Measurements from ENCODE around the gene LRIT3.

Gene LRIT3

DNA sequence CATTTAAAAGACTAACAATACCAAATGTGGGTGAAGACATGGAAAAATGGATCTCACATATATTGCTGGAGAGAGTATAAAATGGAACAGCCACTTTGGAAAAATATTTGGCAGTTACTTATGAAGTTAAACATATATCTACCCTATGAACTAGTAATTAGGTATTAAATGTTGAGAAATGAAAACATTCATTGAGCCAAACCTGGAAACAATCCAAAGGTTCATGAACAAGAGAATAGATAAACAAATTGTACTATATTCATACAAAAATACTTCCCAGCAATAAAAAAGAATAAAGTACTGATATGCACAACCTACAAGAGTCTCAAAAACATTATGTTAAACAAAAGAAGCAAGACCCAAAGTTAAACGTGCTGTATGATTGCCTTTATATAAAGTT, 60.8 kb downstream of the LRIT3 start:
- no peak for DNase-seq (ENCODE audit: low read depth in 2 of 2)

DNA sequence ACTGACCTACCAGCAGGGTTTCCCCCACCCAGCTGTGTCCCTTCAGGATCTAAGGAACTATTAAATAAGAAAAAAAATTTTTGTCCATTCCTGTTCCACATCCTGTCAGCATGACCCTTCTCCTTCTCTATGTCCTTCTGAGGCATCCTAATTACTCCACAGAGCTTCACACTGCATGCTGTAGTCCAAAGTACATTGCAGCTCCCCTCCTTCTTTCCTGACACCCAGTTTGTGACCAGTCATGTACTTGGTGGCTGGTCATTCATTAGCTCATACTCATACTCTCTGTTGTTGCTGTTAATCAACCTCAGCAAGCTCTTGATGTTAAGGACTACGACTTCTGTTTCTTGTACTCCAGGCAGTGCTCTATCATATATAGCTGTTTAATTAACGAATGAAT, 62.3 kb downstream of the LRIT3 start:
- DNase-seq (ENCODE audit: low read depth in 2 of 2) = no peak

DNA sequence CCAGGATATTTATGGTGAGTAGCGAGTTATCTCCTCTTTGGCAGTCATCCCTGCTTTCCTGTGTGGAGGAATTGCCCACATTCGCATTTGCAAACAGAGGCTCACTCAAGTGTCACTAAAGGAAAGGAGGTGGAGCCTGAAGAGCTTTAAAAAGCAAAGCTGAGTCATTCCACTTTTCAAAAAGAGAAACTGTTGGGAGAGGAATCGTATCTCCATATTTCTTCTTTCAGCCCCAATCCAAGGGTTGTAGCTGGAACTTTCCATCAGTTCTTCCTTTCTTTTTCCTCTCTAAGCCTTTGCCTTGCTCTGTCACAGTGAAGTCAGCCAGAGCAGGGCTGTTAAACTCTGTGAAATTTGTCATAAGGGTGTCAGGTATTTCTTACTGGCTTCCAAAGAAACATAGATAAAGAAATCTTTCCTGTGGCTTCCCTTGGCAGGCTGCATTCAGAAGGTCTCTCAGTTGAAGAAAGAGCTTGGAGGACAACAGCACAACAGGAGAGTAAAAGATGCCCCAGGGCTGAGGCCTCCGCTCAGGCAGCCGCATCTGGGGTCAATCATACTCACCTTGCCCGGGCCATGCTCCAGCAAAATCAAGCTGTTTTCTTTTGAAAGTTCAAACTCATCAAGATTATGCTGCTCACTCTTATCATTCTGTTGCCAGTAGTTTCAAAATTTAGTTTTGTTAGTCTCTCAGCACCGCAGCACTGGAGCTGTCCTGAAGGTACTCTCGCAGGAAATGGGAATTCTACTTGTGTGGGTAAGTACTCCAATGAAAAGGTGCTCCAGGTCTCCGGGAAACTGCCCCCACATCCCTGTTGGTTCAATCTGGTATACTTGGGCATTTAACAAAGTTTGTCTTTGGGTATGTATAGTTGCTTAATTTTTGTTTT, 65.0 kb downstream of the LRIT3 start, which contains the start of gene EGF:
Gene EGF, plus strand, starts transcription at position 178 of the 890 bp plus-strand sequence. Its CDS starts 453 bp downstream, at position 631.
- peak in 1 of 2 experiments; percentile 10 for DNase-seq (ENCODE audit: low read depth in 2 of 2)

DNA sequence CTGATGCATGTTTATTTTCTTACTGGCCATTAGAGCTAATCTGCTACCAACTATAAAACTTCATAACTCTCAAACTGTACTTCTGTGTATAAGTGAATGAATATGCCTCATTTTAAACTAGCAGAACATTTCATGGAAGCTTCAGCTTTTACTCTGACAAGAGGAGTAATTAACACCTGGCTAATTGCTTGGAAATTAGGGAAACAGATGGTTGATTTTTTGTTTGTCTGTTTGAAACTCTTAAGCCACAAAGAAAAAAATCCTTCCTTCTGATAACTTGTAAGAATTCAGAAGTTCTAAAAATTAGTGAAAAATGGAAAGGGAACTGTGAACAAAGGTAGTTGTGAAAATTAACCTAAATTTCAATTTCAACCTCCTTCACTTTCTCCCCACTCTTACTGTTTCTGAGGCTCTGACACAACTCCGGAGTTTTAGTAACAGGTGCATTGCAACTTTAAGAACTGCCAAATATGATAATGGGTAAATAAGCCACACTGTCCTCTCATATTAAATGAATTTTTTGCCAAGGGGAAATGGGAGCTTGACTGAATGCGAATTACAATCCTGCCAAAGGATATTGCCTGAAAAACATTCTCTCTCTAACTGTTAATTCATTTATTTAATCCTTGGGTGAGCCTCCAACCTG, 65.8 kb downstream of the LRIT3 start:
- no peak for DNase-seq (ENCODE audit: low read depth in 2 of 2)

DNA sequence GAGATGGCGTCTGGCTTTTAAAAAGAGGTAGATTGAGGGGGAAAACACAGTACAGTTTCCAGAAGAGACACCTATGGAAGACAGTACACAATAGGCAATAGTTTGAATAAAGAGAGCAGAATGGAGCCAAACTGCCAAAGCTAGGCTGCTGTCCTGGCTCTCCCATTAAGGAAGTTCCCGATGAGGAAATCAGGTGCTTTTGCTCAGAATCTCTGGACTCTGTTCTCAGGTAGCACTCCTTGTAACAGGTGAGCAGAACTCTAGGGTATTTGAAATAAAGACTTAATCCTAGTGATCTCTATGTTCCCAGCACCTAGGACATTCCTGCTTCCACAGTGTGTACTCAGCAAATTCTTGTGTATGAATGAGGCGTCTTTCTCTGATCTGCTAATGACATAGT, 66.4 kb downstream of the LRIT3 start:
- DNase-seq (ENCODE audit: low read depth in 2 of 2) = no peak

DNA sequence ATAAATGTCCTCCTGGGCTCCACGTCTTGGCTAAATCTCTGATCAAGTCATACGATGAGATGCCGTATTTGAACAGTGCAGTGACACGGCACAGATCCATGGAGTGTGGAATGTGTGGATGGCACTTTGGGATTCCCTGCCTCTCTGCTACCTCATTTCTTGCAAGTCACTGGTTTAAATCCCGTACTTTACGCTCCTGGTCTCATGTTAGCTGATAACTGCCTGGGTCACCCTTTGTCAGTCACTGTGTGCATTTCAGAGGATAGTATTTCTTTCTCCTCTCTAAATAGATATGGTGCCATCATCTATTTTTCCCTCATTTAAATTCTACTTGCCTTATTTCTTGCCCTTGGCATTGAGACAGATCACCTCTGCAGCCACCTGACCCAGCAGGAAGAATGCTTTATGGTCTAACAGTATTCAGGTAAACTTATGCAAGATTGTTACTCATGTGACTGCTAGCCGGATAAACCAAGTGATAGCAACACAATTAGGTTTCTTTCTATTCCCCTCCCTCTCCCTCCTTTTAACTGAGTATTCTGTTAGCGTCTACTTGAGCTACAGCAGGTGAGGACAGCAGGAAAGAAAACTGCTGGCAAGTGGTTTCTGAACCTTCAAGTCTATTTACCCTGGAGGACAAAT, 67.6 kb downstream of the LRIT3 start:
- DNase-seq (ENCODE audit: low read depth in 2 of 2) = no peak

DNA sequence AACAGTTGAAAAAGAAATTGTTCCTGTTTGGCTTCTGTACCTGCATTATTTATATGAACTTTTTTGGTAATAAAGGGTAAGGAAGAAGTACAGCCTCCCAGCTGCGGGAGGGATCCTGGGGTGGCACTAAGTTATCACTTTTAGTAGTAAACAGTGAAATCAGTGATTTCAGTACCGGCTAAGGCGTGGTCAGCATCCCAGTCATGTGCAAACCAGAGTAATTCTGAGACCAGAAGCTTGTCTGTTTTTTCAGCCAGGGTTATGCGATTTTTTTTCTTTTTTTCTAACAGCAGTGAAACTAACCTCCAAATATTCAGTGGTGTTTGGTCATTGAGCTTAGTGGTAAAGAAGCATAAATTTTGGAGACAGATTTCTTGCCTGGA, 68.1 kb downstream of the LRIT3 start:
- DNase-seq (ENCODE audit: low read depth in 2 of 2) = no peak

DNA sequence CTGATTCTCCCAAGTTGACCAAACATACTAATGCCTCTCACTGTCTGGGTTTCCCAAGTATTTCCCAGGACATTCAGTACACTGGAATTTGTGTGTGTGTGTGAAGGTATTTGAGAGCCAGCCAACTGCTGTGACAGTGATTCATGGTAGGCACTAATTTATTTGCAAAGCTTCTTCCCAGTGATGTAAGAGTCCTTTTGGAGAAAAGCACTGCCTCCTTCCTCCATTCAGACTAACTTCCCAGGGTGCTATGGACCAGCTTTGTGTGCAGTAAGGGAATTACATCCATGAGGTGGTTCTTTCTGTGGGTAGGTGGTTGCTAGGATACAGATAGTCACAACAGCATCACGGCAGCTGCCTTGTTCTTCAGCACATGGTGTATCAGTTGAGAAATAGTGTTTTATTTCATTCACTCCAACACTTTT, 73.5 kb downstream of the LRIT3 start:
- peak; percentile 84 to 85 for DNase-seq (ENCODE audit: low read depth in 2 of 2)
